GM19324 (cell line): ENCODE data around the gene ESCO1.
"Not testable (repeated sequence)": the region's sequence is repeated elsewhere in the genome, so short reads cannot be mapped to it uniquely, and the experiment has no call there.

Source experiments
- ATAC-seq: cut with Tn5 transposase; IDR thresholded peaks from one replicate; pipeline ENCODE4 v1.9.1; 2021; ENCODE audit warnings: mild to moderate bottlenecking, moderate library complexity; ENCODE audit not compliant: unreplicated experiment, low FRiP score

Gene ESCO1

GRCh38 chr18:21592361-21592760, 8.1 kb downstream of the ESCO1 start:
- ATAC-seq = not testable (repeated sequence)

DNA sequence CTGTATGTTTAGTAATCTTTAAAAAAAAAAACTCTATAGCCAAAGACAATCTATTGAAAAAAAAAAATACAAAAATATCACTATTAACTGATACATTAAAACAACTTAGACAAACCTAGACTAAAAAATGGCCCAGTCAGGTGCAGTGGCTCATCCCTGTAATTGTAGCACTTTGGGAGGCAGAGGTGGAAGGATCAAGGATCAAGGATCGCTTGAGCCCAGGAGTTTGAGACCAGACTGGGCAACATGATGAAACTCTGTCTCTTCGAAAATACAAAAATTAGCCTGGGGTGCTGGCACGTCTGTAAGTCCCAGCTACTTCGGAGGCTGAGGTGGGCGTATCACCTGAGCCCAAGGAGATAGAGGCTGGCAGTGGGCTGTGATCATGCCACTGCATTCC, 16.1 kb downstream of the ESCO1 start:
- no peak for ATAC-seq

- no peak for ATAC-seq
These were observed 24.8 kb downstream of the ESCO1 start for GRCh38 chr18:21575656-21576055.

- ATAC-seq = no peak
These were observed 28.7 kb downstream of the ESCO1 start for GRCh38 chr18:21571772-21572171.

DNA sequence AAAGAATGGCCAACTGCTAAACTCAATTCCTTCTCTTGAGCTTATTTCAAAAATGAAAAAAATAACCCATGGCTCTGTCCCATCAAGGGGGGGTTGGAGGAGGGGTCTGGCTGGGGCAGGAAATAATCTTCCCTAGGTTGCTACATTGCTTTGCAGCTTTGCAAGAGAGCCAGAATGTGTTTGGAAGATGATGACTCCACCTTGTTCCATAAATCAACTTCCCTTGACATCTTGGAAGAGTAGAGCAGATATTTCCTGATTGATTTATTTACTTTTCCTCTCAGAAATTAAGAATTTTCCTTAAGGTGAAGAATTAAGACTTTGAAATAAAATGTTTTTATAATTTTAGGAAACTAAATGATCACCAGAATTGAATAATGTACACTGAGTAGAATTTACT, 41.3 kb downstream of the ESCO1 start:
- no peak for ATAC-seq

- no peak for ATAC-seq
These were observed 42.8 kb downstream of the ESCO1 start for GRCh38 chr18:21557607-21558253.

GRCh38 chr18:21550510-21550970, 50.0 kb downstream of the ESCO1 start:
- ATAC-seq = no peak

DNA sequence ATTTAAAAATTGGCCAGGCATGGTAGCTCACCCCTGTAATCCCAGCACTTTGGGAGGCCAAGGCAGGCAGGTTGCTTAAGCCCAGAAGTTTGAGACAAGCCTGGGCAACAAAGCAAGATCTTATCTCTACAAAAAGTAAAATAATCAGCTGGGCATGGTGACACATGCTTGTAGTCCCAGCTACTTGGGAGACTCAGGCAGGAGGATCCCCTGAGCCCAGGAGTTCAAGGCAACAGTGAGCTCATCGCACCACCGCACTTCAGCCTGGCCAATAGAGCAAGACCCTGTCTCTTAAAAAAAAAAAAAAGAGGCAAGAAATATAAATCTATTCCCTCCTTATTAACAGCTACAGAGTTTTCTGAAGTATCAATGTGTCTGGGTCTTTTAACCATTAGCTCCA, 51.9 kb downstream of the ESCO1 start:
- ATAC-seq = no peak

GRCh38 chr18:21546423-21546822, 54.1 kb downstream of the ESCO1 start:
- no peak for ATAC-seq

- ATAC-seq = no peak
These were observed 62.3 kb downstream of the ESCO1 start for GRCh38 chr18:21538230-21538629.

GRCh38 chr18:21534327-21534726, 66.2 kb downstream of the ESCO1 start:
- no peak for ATAC-seq

DNA sequence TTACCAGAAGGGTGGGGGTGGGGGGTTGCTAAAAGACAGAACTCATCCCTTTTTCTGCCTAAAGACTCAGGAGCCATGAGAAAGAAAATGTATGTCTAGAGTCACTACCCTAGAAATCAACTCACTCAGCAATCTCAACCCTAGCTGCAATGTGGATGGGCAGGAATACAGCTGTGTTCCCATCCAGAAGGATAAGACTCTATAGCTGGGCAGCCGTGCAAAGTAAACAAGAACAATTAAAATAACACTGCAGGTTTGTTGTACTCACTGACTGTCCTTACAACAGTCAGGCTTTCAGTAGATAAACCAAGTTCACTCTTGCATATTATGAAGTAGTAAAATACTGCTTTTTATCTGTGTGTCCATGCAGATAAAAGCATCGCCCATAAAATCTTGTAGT, 74.0 kb downstream of the ESCO1 start:
- ATAC-seq = no peak

- ATAC-seq = no peak
These were observed 74.6 kb downstream of the ESCO1 start for GRCh38 chr18:21525916-21526315.

- ATAC-seq = no peak
These were observed 78.0 kb downstream of the ESCO1 start for GRCh38 chr18:21522530-21522929.

GRCh38 chr18:21513741-21514140, 86.8 kb downstream of the ESCO1 start:
- no peak for ATAC-seq

DNA sequence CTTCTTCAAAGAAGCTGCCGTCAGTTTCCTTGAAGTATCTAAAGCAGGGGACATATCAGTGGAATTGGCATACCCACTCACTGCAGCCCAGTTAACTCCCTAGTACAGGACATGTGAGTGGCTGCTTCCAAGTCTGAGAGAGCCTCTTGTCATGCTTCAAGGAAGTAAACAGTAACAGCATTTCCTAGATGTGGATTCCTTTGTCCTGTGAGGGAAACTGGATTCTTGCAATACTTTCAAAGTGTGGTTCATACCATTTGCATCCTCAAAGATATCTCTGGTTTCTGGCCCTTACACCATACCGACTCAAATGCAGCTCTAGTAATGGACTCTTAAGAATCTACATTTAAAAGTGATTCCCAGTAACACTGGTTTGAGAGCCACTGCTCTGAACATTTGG, 87.2 kb downstream of the ESCO1 start:
- ATAC-seq = no peak

DNA sequence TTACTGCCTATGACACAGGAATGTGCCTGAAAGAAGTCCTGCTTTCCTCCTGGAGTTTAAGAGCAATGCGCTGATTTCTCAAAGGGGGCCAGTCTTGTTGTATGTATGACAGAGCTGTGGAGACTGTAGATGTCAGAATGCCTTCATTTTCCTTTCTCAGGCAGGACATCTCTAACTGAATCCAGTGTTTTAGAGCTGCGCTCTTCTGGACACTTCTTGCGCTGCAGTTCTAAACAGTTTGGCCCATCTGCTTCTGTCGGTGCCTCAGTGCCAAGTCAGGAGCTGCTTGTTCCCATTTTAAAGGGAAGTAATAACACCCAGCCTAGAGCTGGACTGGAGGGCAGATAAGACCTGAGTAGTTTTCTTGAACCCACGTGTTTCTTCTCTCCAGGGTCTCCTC, 91.4 kb downstream of the ESCO1 start:
- ATAC-seq = no peak

GRCh38 chr18:21507913-21508701, 92.4 kb downstream of the ESCO1 start:
- ATAC-seq = no peak

- ATAC-seq = no peak
These were observed 97.8 kb downstream of the ESCO1 start for GRCh38 chr18:21502661-21503060.

GRCh38 chr18:21499997-21500396, 100.5 kb downstream of the ESCO1 start:
- ATAC-seq = no peak

DNA sequence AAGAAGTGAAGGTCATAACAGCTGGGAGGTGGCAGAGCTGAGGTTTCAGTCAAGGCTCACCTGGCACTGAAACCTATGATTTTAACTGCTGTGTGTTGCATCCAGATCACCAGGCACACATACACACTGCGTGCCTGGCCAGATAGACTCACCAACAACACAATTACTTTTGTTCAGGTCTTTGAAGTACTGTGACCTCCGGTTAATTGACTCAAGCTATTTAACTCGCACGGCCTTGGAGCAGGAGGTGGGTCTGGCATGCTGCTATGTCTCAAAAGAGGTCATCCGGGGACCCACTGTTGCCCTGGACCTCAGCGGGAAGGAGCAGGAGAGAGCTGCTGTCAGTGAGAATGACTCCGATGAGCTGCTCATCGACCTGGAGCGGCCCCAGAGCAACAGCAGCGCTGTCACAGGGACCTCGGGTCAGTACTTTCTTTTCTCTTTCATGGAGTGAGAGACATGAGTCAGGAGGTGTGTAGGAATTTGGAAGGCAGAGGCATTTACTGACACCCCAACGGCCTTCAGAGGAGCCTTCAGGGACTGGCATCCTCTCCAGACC, 104.1 kb downstream of the ESCO1 start:
- no peak for ATAC-seq

GRCh38 chr18:21490748-21491147, 109.8 kb downstream of the ESCO1 start:
- no peak for ATAC-seq
